Adrenal gland (tissue), 12 donors: ENCODE measurements around the gene DHRS13. TPM values are rescaled to one million over a fixed set of nuclear protein-coding genes. Genes with fewer than 3 reads are reported as not detected.

Experiments used
- DNase-seq, 7 donors: peaks; one replicate each; pipeline ENCODE4 v3.0.0-alpha.2; 2019 to 2020
- H3K27ac ChIP-seq, 5 donors: fragments of 200-600 bp; sonication (generic) in 4 of 5; 1 replicate in 3 of 5; 2 replicates in 2 of 5; pipeline versions ENCODE4 v1.5.1 to v1.8.0; 2016 to 2020; ENCODE audit warnings: mild to moderate bottlenecking in 1 of 5
- H3K27me3 ChIP-seq: fragments of 200-600 bp; 2 replicates; pipeline ENCODE4 v1.8.0; 2021
- H3K36me3 ChIP-seq, 2 donors: fragments of 200-600 bp; replicated peaks in 1 of 2; 1 replicate in 1 of 2; 2 replicates in 1 of 2; pipeline versions ENCODE4 v1.5.1 to v1.8.0; 2018 to 2022
- H3K4me1 ChIP-seq, 2 donors: fragments of 200-600 bp; replicated peaks in 1 of 2; 1 replicate in 1 of 2; 2 replicates in 1 of 2; pipeline versions ENCODE4 v1.5.1 to v1.8.0; 2018 to 2021
- H3K4me3 ChIP-seq, 4 donors: fragments of 200-600 bp; sonication (generic) in 3 of 4; one replicate each; pipeline ENCODE4 v1.5.1; 2016 to 2018
- H3K9me3 ChIP-seq, 3 donors: fragments of 200-600 bp; sonication (generic) in 1 of 3; replicated peaks in 1 of 3; 1 replicate in 2 of 3; 2 replicates in 1 of 3; pipeline versions ENCODE4 v1.5.1 to v1.8.0; 2016 to 2021
- POLR2A ChIP-seq, 2 donors: fragments of 450-650 bp; IDR thresholded peaks; one replicate each; pipeline ENCODE4 v1.6.1; 2017; ENCODE audit warnings: antibody characterized with exemption in 2 of 2, mild to moderate bottlenecking in 2 of 2, moderate library complexity in 1 of 2
- WGBS, 4 donors: extraction: QIAGEN DNeasy Blood & Tissue Kit in 2 of 4; methylation state at CpG; one replicate each; pipeline versions ENCODE4 v1.1.5 to v1.1.7; 2013 to 2017; 5-methylcytosine and 5-hydroxymethylcytosine counted together
- intact Hi-C, 2 donors: fragments of 100-400 bp; cut with DNase I; formaldehyde crosslinking; loops; one replicate each; pipeline versions ENCODE4 v1.14.1 to v1.15.0; 2022 to 2023
- polyA plus RNA-seq, 3 donors: library from polyadenylated mRNA; stranded (reverse); fragments of 200-250 nt in 2 of 3; fragments of 350-450 nt in 1 of 3; fragmentation: Illumina TruSeq in 1 of 3; extraction: RNeasy Lipid Tissue Mini Kit (QIAGEN cat#74804) in 1 of 3; gene quantifications; one replicate each; pipeline ENCODE4 v1.2.3, GENCODE V29; 2013 to 2014
- total RNA-seq, 9 donors: library from RNA; depleted of rRNA in 4 of 9; stranded (reverse); fragments of >200 nt in 4 of 9; fragments of 120-200 nt in 1 of 9; fragmentation: NEBNext Ultra II Directional in 1 of 9; extraction: Animal tissue kit (Norgen Biotek cat#: 25700) in 1 of 9; gene quantifications; one replicate each; pipeline versions ENCODE4 v1.1.0 to v1.2.4, GENCODE V29; 2013 to 2023
- TF ChIP-seq, protein P1 (sequence below), 6 experiments: fragments of 450-650 bp in 4 of 6; fragments of 200-600 bp in 2 of 6; sonication (generic) in 1 of 6; IDR thresholded peaks; 1 replicate in 5 of 6; 2 replicates in 1 of 6; pipeline versions ENCODE4 v1.5.1 to v1.8.0; 2016 to 2021; ENCODE audit warnings: antibody characterized with exemption in 6 of 6, mild to moderate bottlenecking in 2 of 6, moderate library complexity in 1 of 6
- donor health status: healthy with polysubstance abuse.
- donor health status: Bipolar disorder and iron deficiency.
- donor health status: DM: yes; HTN: yes; CAD: no.
- donor health status: DM: no; HTN: no; CAD: no.
- donor health status: DM: no; HTN: no; CAD: no.
- donor health status: DM: yes; HTN: yes; CAD: no.

The DHRS13 gene
- total and polyA plus RNA-seq, 12 donors, result 4.4 to 23.5 (median 14.7) TPM

DNA sequence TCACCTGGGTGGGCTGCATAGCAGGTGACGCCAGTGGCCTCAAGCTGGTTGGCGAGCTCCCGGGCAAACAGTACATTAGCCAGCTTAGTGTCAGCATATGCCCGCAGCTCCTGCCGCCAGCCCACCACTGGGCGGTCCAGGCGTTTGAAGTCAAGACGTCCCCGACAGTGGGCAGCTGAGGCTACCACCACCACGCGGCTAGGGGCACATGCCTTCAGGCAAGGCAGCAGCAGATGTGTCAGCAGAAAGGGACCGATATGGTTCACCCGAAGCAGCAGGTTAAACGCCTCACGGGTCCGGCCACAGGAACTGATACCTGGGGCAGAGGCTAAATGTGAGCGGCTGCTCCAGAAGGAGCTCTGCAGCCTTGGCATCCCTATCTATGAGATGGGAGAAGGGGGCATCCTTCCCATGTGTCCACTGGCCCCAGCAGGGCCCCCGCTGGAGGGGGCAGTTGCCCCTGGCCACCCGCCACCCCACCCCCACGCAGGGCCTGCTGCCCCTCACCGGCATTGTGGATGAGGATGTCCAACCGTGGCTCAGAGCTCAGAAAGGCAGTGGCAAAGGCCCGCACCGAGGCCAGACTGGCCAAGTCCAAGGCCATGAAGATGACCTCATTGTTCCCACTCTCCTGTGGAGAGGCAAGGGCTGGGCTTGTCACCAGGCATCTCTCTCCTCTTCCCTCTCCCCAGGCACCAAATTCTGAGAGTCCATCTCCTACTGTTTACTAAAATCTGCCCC is 1.7 kb downstream of the DHRS13 start:
- peak overlapping the region in 1 of 5 donors; percentile 89 for H3K27ac ChIP-seq
- DNase-seq, result peak in 5 of 7 donors; percentile 59 to 77 (median 64)
- H3K4me1 ChIP-seq, result peaks cover 7 to 33% of the 10 kb centered on the region in 2 donors
- intact Hi-C loops, result no loop called here
- H3K27me3 ChIP-seq, result no peaks in the 10 kb centered on the region
- H3K36me3 ChIP-seq, result peaks cover 0 to 5% of the 10 kb centered on the region in 2 donors
- WGBS, 4 donors, result 81 to 90% (median 86%) methylated on average over 2 to 24 of the region's 24 CpGs
- no peak for TF ChIP-seq POLR2A (IDR thresholded peaks at IDR 0.05)
- TF ChIP-seq, protein P1, sequence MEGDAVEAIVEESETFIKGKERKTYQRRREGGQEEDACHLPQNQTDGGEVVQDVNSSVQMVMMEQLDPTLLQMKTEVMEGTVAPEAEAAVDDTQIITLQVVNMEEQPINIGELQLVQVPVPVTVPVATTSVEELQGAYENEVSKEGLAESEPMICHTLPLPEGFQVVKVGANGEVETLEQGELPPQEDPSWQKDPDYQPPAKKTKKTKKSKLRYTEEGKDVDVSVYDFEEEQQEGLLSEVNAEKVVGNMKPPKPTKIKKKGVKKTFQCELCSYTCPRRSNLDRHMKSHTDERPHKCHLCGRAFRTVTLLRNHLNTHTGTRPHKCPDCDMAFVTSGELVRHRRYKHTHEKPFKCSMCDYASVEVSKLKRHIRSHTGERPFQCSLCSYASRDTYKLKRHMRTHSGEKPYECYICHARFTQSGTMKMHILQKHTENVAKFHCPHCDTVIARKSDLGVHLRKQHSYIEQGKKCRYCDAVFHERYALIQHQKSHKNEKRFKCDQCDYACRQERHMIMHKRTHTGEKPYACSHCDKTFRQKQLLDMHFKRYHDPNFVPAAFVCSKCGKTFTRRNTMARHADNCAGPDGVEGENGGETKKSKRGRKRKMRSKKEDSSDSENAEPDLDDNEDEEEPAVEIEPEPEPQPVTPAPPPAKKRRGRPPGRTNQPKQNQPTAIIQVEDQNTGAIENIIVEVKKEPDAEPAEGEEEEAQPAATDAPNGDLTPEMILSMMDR (IDR thresholded peaks at IDR 0.05), result no peak
- no peaks in the 10 kb centered on the region for H3K9me3 ChIP-seq
- no peak overlapping the region for H3K4me3 ChIP-seq

DNA sequence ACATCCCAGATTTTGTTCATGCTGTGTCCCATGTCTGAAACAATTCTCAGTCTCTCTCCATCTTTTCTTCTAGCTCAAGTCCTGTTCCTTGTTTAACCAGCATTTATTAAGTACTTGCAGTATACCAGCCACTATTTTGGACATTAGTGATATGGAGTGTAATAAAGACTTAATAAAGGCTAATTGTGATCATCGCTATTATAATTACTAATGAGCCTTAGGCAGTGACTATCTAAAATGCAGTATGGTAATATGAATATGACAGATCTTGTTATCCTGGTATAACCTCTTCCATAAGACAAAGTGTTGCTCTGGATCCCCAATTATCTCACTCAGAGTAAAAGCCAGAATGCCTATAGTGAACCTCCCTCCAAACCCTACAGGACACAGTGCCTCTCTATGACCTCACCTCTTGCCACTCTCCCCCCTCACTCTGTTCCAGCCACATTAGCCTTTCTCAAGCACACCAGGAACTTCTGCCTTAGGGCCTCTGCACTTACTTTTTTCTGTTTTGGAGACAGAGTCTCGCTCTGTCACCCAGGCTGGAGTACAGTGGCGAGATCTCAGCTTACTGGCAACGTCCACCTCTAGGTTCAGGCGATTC is 3.6 kb downstream of the DHRS13 start:
- Histone ChIP-seq H3K27ac (no peak overlapping the region), H3K4me1 (peaks cover 7 to 39% of the 10 kb centered on the region in 2 donors), H3K4me3 (no peak overlapping the region), H3K9me3 (no peaks in the 10 kb centered on the region), H3K36me3 (no peaks in the 10 kb centered on the region), H3K27me3 (no peaks in the 10 kb centered on the region)
- TF ChIP-seq, protein P1 (IDR thresholded peaks at IDR 0.05), result no peak
- TF ChIP-seq POLR2A (IDR thresholded peaks at IDR 0.05), result no peak
- intact Hi-C loops, result loop anchor here in 1 of 2 donors (5.0 kb wide), 2 partner anchors 37 to 137 kb away; no protein-coding TSS in a partner anchor
- 92 to 98% (median 95%) methylated on average over 5 of the region's 5 CpGs for WGBS, 4 donors
- peak in 1 of 7 donors; percentile 10 for DNase-seq

DNA sequence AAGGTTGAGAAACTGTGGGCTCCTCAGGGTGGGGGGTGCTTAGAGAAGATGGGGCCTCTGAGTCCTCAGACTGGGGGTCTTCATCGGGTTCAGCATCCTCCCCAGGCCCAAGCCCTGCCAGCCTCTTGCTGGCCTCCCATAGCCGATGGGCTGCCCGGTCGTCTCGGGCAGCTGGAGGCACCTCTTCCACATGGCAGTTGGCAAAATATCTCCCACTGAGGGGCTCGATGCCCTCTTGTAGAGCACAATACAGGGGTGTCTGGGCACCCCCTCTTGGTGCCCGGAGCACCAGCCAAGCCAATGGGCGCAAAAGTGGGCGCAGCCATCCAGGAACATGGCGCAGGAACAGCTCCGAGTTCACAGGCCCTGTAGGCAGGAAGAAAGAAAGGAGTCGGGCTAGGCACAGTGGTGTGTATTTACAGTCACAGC is 4.3 kb downstream of the DHRS13 start:
- peaks cover 7 to 47% of the 10 kb centered on the region in 2 donors for H3K4me1 ChIP-seq
- H3K4me3 ChIP-seq, result no peak overlapping the region
- intact Hi-C loops, result loop anchor here in 1 of 2 donors (5.0 kb wide), 2 partner anchors 36 to 136 kb away; no protein-coding TSS in a partner anchor
- H3K27me3 ChIP-seq, result no peaks in the 10 kb centered on the region
- H3K36me3 ChIP-seq, result no peaks in the 10 kb centered on the region
- TF ChIP-seq POLR2A (IDR thresholded peaks at IDR 0.05), result no peak
- TF ChIP-seq, protein P1 (IDR thresholded peaks at IDR 0.05), result no peak
- no peaks in the 10 kb centered on the region for H3K9me3 ChIP-seq
- 89 to 97% (median 89%) methylated on average over 9 to 12 of the region's 12 CpGs for WGBS, 4 donors
- H3K27ac ChIP-seq, result peak overlapping the region in 1 of 5 donors; percentile 96
- DNase-seq, result peak in 1 of 7 donors; percentile 14

DNA sequence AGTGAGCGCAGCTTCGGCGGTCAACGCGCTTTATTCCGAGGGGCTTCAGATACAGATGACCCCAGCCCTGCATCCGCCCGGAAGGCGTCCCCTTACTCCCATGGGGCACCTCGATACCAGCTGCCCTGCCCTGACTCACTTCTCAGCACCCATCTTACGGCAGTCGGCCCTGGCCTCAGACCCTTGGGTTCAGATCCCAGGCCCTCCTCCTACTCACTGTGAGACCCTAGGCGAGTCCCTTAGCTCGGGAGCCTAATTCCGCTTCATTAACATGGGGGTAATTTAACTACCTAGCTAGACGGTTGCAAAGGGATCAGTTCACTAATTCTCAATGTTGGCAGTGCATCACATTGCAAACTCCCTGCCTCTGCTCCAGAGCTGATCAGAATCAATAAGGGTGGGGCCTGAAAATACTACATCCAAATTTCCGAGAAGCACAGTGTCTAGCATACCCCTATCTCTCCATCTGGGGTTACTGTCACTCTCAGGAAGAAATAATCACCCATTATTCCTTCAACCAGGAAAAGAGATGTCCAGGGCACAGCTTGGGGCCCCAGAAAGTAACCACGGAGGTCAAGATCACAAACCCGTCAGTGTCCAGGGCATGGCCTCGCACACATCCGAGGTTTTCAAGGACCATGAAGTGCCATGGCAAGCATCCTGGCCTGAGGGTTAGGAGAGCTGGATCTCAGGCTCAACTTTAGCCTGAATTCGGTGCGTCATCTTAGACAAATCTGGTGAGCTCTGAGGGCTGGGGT is 4.9 kb downstream of the DHRS13 start:
- DNase-seq, result peak in 3 of 7 donors; percentile 36 to 63 (median 38)
- peak overlapping the region; percentile 76 to 98 (median 95) for H3K27ac ChIP-seq
- peak overlapping the region; percentile 3 to 96 (median 95) for H3K4me3 ChIP-seq
- intact Hi-C loops, result loop anchor here in 1 of 2 donors (5.0 kb wide), 2 partner anchors 36 to 136 kb away; no protein-coding TSS in a partner anchor
- no peaks in the 10 kb centered on the region for H3K36me3 ChIP-seq
- no peaks in the 10 kb centered on the region for H3K27me3 ChIP-seq
- peaks cover 7 to 48% of the 10 kb centered on the region in 2 donors for H3K4me1 ChIP-seq
- H3K9me3 ChIP-seq, result no peaks in the 10 kb centered on the region
- TF ChIP-seq POLR2A (IDR thresholded peaks at IDR 0.05), result no peak
- TF ChIP-seq, protein P1 (IDR thresholded peaks at IDR 0.05), result no peak
- WGBS, 4 donors, result 17 to 21% (median 19%) methylated on average over 16 to 23 of the region's 23 CpGs
